HG02798 (cell line): Measurements from ENCODE around the gene EPHA2.
"Not testable (repeated sequence)": the region's sequence is repeated elsewhere in the genome, so short reads cannot be mapped to it uniquely, and the experiment has no call there.

Source experiments
- ATAC-seq: cut with Tn5 transposase; IDR thresholded peaks from one replicate; pipeline ENCODE4 v1.9.1; 2021; ENCODE audit warnings: mild to moderate bottlenecking; ENCODE audit not compliant: unreplicated experiment, poor library complexity

EPHA2 gene

GRCh38 chr1:16109571-16109970 lies 46.3 kb downstream of the EPHA2 start:
- no peak for ATAC-seq

DNA sequence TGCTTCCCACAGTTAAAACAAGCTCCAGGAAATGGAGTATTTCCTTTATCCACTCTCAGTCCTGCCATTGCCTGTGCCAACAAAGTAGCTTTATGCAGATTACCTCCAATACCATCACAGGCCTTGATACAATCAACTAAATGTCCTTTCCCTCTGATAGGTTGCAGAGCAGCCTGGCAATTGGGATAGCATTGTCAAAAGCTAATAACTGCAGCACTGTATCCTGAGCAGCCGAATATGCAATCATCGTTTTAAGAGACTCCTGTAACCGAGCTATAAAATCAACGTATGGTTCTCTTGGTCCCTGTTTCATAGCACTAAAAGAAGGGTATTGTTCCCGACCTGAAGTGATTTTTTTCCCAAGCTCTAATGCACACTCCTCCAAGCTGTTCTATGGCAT lies 48.8 kb downstream of the EPHA2 start:
- ATAC-seq: not testable (repeated sequence)

DNA sequence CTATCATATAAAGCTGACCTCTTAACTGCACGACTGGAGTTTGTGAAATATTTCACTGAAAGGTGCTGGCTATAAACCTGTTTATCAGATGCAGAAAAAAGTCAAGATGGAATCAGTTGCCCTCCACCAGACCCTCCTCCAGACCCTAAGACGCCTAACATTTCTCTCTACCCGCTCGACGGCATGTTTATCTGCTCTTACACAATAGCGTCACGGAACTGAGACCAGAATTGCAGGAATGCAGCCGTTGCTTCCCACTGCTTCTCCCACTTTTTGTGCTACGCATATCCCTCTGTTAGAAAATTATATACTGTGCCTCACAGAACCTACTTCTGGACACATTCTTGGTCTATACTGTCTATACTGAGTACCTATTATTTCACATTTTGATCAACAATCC lies 54.2 kb downstream of the EPHA2 start:
- no peak for ATAC-seq

DNA sequence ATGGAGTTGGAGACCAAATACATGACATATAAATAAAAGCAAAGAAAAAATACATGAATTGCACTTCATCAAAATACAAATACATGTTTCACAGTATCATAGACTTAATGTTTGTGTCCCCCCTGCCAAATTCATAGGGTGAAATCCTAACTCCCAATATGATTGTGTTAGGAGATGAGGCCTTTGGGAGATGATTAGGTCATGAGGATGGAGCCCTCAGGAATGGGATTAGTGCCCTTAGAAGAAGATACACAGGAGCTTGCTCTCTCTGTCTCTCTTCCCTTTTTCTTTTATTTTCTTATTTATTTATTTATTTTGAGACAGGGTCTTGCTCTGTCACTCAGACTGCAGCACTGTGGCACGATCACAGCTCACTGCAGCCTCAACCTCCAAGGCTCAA lies 56.5 kb downstream of the EPHA2 start:
- ATAC-seq: no peak

DNA sequence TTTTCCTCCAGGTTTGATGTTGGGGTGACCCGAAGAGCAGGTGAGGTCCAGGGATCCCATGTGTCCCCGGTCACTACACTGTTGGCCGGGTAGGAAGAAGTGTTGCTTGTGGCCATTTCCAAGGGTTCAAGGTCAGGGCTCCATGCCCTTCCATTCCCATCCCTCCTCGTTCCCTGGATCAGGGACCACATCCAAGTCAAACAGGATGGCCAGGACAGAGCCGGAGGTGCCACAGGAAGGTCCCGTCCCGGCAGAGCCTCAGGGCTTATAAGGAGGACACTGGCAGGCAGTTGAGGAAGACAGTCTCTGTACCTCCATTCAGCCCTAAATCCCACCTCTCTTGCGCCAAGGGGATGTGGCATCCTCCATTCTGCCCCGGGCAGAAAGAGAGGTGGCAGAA lies 60.4 kb downstream of the EPHA2 start:
- ATAC-seq: no peak

GRCh38 chr1:16094453-16095158 lies 61.3 kb downstream of the EPHA2 start:
- ATAC-seq: no peak

- no peak for ATAC-seq
Observed at GRCh38 chr1:16093611-16094010, 62.3 kb downstream of the EPHA2 start.

DNA sequence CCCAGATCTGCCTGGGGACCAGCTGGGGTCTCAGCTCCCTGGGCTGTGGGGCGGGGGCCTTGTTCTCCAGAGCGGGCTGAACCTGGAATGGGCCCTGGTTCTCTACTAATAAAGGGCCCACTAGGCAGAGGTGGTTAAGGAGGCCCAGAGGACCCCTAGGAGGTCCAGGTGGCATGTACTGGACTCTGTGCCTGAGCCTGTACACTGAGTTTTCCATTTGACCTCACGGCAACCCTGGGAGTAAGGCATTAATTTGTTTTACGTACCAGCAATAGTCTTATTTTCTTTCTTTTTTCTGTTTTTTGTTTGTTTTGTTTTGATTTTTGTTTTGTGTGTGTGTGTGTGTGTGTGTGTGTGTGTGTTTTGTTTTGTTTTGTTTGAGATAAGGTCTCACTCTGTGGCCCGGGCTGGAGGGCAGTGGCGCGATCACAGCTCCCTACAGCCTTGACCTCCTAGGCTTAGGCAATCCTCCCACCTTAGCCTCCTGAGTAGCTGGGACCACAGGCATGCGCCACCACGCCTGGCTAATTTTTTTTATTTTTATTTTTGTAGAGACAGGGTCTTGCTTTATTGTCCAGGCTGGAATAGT lies 62.9 kb downstream of the EPHA2 start:
- ATAC-seq: no peak

DNA sequence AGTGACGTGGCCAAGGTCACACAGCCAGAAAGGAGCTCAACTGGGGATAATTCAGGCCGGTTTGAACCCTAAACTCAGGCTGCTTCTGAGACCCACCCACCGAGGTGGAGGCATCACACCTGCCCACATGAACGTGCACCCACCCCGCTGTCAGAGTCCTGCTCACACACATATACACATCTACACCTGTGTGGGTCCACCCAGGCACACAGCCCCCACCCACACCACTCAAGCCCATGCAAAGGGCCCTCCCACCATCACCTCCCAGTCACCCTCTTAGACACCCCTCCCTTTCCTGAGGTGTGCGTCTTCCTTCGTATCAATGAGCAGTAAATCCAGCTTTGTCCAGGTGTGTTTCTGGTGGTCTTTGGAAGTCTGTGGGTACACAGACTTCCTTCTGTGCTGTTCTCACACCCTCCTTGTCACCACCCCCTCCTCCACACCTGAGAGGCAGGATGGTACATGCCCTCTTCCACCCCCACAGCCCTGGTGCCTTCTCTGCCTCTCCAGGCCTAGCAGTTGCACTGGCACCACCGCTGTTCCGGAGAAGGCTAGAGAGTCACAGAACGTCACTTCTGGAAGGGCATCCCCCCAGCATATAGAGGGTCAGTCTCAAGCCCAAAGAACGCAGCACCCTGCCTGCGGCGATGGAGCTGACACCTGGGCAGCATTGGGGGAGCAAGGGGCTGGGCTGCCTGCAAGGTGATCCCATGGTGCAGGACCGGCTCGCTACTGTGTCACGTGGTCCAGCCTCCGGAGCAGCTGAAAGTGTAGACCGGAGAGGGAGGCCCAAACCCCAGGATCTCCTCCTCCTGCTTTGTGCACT lies 63.6 kb downstream of the EPHA2 start:
- ATAC-seq: no peak

GRCh38 chr1:16091296-16091695 lies 64.6 kb downstream of the EPHA2 start:
- ATAC-seq: no peak

GRCh38 chr1:16090076-16090826 lies 65.6 kb downstream of the EPHA2 start:
- ATAC-seq: no peak

- no peak for ATAC-seq
Observed at GRCh38 chr1:16088996-16089395, 66.9 kb downstream of the EPHA2 start.

DNA sequence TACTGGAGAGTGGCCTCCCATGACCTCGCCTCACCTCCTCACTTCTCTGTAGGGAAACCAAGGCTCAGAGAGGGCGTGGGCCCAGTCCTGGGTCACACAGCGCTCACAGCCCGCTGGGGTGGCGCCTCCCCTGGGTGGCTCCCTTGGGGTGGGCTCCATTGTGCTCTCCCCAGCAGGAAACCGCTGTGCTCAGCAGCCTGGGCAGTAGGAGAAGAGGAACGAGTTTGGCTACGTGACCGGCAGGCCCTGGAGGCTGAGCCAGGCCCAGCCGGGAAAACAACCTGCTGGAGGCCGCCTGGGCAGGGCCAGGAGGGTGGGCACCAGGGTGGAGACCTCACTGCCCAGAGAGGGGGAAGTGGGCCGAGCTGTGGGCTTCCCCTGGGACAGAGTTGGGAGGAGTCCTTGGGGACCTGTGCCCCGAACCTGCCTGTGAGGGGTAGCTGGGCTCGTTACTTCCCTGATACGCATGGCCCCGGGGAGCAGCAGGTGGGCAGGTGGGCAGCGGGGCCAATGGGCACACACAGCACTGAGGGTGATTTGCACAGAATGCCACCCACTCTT lies 67.4 kb downstream of the EPHA2 start:
- ATAC-seq: no peak

DNA sequence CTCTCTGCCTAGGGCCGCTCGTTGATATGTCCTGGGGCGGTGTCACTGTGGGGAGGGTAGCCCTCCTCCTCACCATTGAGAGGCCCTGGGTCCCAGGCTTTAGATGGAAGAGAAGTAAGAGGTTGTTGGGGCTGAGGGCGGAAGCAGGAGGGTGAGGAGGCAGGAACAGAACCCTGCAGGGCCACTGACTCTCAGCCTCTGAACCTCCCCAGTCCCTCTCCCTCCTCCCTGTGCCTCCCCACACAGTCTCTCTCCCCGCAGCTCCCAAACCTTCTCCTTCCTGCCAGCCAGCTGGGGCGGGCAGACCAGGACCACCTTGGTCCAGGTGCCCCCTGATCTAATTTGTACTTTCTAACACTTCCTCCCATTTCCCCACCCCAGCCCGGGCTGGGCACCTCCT lies 68.1 kb downstream of the EPHA2 start:
- no peak for ATAC-seq

DNA sequence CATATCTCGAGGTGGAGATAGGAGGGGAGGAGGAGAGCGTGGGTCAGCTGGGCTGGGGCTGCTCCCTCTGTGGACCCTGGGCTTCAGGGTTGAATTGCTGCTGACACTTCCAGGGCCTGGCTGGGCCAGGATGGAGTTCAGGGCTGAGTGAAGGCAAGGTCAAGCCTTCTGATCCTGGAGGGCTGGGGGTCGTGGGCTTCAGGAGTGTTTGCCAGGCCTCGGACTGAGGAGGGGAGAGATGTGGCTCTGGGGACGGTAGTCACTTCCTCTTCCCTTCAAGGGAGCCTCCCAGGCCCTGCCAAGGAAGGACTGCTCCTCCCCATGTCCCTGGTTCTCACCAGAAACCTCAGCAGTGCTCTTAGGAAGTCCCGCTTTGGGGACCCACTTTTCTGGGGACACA lies 70.3 kb downstream of the EPHA2 start:
- no peak for ATAC-seq

DNA sequence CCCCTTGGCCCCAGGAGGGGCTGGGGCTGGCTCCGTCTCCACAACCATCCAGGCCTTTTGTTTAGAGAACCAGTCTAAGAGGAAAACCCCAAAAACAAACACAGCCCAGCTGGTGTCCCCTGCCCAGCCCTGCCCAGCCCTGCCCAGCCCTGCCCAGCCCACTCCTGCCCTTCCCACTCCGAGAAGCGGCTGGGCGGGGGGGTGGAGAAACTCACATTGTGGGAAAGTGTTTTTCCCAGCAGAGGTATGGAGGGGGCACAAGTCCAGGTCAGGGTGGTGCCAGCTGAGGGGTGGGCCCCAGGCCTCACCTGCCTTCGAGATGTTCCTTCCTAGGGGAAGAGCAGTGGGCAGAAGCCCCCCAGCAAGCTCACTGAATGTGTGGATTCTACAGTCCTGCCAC lies 72.4 kb downstream of the EPHA2 start:
- ATAC-seq: no peak

GRCh38 chr1:16082283-16083038 lies 73.4 kb downstream of the EPHA2 start:
- ATAC-seq: no peak

- ATAC-seq: no peak
Observed at GRCh38 chr1:16081636-16082035, 74.2 kb downstream of the EPHA2 start.

- ATAC-seq: no peak
Observed at GRCh38 chr1:16080422-16081150, 75.3 kb downstream of the EPHA2 start.
